Measurements from ENCODE around the gene TFR2.

GRCh38 chr7:100630066-100630465 is 11.3 kb downstream of the TFR2 start:
- no peak for TF ChIP-seq POLR2AphosphoS5 (IDR thresholded peaks at IDR 0.05; ENCODE audit: low read depth, low read length)
- TF ChIP-seq REST (IDR thresholded peaks at IDR 0.05; ENCODE audit: insufficient read depth in 1 of 2, low read depth in 2 of 2, low read length in 2 of 2): no peak
- TF ChIP-seq TAF1 (IDR thresholded peaks at IDR 0.05; ENCODE audit: borderline replicate concordance, insufficient read depth, low read length): no peak
- no peak for TF ChIP-seq FOXP2 (optimal IDR thresholded peaks at IDR 0.05; ENCODE audit: borderline replicate concordance, extremely low read depth, extremely low read length, insufficient read depth)

Data from PFSK-1 (cell line).